Lower leg skin (tissue), 4 donors: Measurements from ENCODE around the gene LRRC66. TPM values are rescaled to one million over a fixed set of nuclear protein-coding genes. Genes with fewer than 3 reads are reported as not detected.

Source experiments
- DNase-seq, 2 donors: peaks; one replicate each; pipeline ENCODE4 v3.0.0-alpha.2; 2019; ENCODE audit warnings: low spot score in 2 of 2
- H3K4me3 ChIP-seq: fragments of 200-600 bp; sonication (generic); 2 replicates; pipeline ENCODE4 v1.5.1; 2017; ENCODE audit warnings: mild to moderate bottlenecking, low read depth; ENCODE audit not compliant: poor library complexity, severe bottlenecking
- POLR2A ChIP-seq, 2 donors: fragments of 450-650 bp; IDR thresholded peaks; one replicate each; pipeline ENCODE4 v1.6.1; 2016 to 2017; ENCODE audit warnings: antibody characterized with exemption in 2 of 2, mild to moderate bottlenecking in 1 of 2, moderate library complexity in 1 of 2
- WGBS, 2 donors: methylation state at CpG; one replicate each; pipeline ENCODE4 v1.1.5; 2018; 5-methylcytosine and 5-hydroxymethylcytosine counted together
- intact Hi-C: fragments of 100-400 bp; cut with DNase I; formaldehyde crosslinking; loops from one replicate; pipeline ENCODE4 v1.15.0; 2023; ENCODE audit warnings: low total_unique reads
- total RNA-seq, 4 donors: library from RNA; depleted of rRNA; stranded (reverse); fragments of >200 nt; gene quantifications; one replicate each; pipeline ENCODE4 v1.1.0, GENCODE V29; 2016
- TF ChIP-seq, protein P1 (sequence below), 3 donors: fragments of 450-650 bp; IDR thresholded peaks; one replicate each; pipeline ENCODE4 v1.5.1; 2016; ENCODE audit warnings: antibody characterized with exemption in 3 of 3, mild to moderate bottlenecking in 3 of 3, moderate library complexity in 2 of 3

LRRC66 gene
- total RNA-seq, 4 donors from 2014 or later = not detected

DNA sequence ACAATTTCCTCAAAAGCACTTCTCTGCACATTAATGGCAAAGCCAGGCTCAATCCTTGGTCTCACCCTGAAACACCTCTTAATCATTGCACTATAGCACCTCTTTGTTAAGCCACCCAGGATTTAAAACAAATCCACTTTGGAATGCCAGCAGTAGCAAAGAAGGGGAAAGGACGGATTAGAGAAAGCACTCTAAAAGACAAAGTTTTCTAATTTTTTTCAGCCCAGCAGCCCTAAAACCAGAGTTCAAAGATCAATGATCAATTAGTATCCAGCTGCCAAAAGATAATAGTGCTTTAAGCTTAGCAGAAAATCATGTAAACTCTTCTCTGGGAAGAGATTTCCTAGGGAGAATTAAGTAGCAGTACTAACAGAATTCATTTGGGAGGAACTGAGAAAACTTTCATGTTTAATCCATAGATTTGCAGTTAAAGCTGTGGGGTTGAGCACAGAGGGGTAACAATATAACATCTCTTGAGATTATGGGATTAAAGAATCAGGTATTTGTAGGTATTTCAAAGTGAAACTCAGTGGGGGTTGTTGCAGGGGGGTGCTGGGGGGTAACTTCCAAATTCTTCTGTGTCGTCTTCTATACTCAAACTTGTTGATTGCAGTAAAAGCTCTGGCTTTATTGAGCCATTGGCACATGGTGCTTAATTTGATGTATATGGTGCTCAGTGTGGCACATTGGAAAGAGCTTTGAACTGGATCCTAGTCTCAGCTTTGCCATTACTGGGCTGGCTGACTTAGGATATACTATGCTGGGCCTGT is 61.8 kb downstream of the LRRC66 start:
- no peak overlapping the region for H3K4me3 ChIP-seq
- 61 to 77% methylated on average over 2 of the region's 2 CpGs for WGBS, 2 donors
- TF ChIP-seq POLR2A (IDR thresholded peaks at IDR 0.05) = no peak
- TF ChIP-seq, protein P1, sequence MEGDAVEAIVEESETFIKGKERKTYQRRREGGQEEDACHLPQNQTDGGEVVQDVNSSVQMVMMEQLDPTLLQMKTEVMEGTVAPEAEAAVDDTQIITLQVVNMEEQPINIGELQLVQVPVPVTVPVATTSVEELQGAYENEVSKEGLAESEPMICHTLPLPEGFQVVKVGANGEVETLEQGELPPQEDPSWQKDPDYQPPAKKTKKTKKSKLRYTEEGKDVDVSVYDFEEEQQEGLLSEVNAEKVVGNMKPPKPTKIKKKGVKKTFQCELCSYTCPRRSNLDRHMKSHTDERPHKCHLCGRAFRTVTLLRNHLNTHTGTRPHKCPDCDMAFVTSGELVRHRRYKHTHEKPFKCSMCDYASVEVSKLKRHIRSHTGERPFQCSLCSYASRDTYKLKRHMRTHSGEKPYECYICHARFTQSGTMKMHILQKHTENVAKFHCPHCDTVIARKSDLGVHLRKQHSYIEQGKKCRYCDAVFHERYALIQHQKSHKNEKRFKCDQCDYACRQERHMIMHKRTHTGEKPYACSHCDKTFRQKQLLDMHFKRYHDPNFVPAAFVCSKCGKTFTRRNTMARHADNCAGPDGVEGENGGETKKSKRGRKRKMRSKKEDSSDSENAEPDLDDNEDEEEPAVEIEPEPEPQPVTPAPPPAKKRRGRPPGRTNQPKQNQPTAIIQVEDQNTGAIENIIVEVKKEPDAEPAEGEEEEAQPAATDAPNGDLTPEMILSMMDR (IDR thresholded peaks at IDR 0.05) = no peak
- no peak for DNase-seq
- intact Hi-C loops = no loop called here

Other genes starting within 250 kb of the LRRC66 start
- gene DCUN1D4, start 177.2 kb downstream of the LRRC66 start, total RNA-seq = 10 to 100 TPM; 16.7 to 30.7 (median 17.7) TPM
- gene SGCB, start 17.9 kb upstream of the LRRC66 start, total RNA-seq = 1 to 10 TPM; 5.6 to 9.0 (median 6.8) TPM
- 10 to 100 TPM in 3 of 4 donors, 1 to 10 TPM in 1; 8.5 to 31.8 (median 11.8) TPM for gene SPATA18, start 30.9 kb upstream of the LRRC66 start, total RNA-seq